Measurements from ENCODE around the gene PTK7.

Gene PTK7

GRCh38 chr6:43146709-43147688 is 70.9 kb downstream of the PTK7 start:
- FAIRE-seq: no peak

- FAIRE-seq: no peak
Measured at GRCh38 chr6:43147691-43148477, 71.8 kb downstream of the PTK7 start.

GRCh38 chr6:43149265-43149664 is 73.2 kb downstream of the PTK7 start:
- FAIRE-seq: no peak

GRCh38 chr6:43150051-43150751 is 74.1 kb downstream of the PTK7 start:
- no peak for FAIRE-seq

- no peak for FAIRE-seq
Measured at GRCh38 chr6:43159599-43159998, 83.5 kb downstream of the PTK7 start.

GRCh38 chr6:43163899-43164298 is 87.8 kb downstream of the PTK7 start:
- peak; percentile 13 for FAIRE-seq

GRCh38 chr6:43170417-43170930 is 94.4 kb downstream of the PTK7 start:
- no peak for FAIRE-seq

- peak; percentile 97 for FAIRE-seq
Measured at GRCh38 chr6:43170931-43171706, 95.0 kb downstream of the PTK7 start, which contains the start of gene SRF. Gene SRF, plus strand, starts transcription at chr6:43171269. Its CDS starts 388 bp downstream, at chr6:43171657.

GRCh38 chr6:43171707-43172103 is 95.6 kb downstream of the PTK7 start:
- FAIRE-seq: no peak

- no peak for FAIRE-seq
Measured at GRCh38 chr6:43172104-43173007, 96.2 kb downstream of the PTK7 start.

- no peak for FAIRE-seq
Measured at GRCh38 chr6:43173591-43174262, 97.6 kb downstream of the PTK7 start.

- FAIRE-seq: peak; percentile 97
Measured at GRCh38 chr6:43174263-43175112, 98.4 kb downstream of the PTK7 start.

- no peak for FAIRE-seq
Measured at GRCh38 chr6:43175676-43176422, 99.7 kb downstream of the PTK7 start.

GRCh38 chr6:43176423-43176786 is 100.3 kb downstream of the PTK7 start:
- no peak for FAIRE-seq

GRCh38 chr6:43178150-43178549 is 102.0 kb downstream of the PTK7 start:
- FAIRE-seq: no peak

GRCh38 chr6:43178951-43179830 is 103.1 kb downstream of the PTK7 start:
- FAIRE-seq: no peak

- FAIRE-seq: no peak
Measured at GRCh38 chr6:43180058-43180457, 103.9 kb downstream of the PTK7 start.

GRCh38 chr6:43180985-43181384 is 104.9 kb downstream of the PTK7 start:
- FAIRE-seq: no peak

Data from G401.6 (cell line).